Lung (tissue), 12 donors: ENCODE results near the gene GPT2. TPM values are rescaled to one million over a fixed set of nuclear protein-coding genes. Genes with fewer than 3 reads are reported as not detected.

Source experiments
- ATAC-seq: fragments of 200-7000 bp; cut with Tn5 transposase; one replicate; pipeline ENCODE4 v1.9.1; 2020; ENCODE audit warnings: moderate number of reproducible peaks; ENCODE audit not compliant: insufficient read depth, low FRiP score
- DNase-seq, 3 donors: peaks; one replicate each; pipeline ENCODE4 v3.0.0-alpha.2; 2013 to 2017
- H3K27ac ChIP-seq, 2 donors: one replicate each; pipeline ENCODE4 v1.5.1; 2013; ENCODE audit warnings: mild to moderate bottlenecking in 2 of 2, moderate library complexity in 2 of 2, control low read depth in 1 of 2, inconsistent platforms in 1 of 2, low read depth in 1 of 2, low read length in 1 of 2
- H3K27me3 ChIP-seq, 3 donors: one replicate each; pipeline ENCODE4 v1.5.1; 2013; ENCODE audit warnings: low read length in 2 of 3; ENCODE audit not compliant: control insufficient read depth in 3 of 3, insufficient read depth in 3 of 3
- H3K36me3 ChIP-seq, 4 donors: one replicate each; pipeline ENCODE4 v1.5.1; 2013; ENCODE audit warnings: low read length in 4 of 4, mild to moderate bottlenecking in 1 of 4, moderate library complexity in 1 of 4; ENCODE audit not compliant: control insufficient read depth in 4 of 4, insufficient read depth in 4 of 4
- H3K4me1 ChIP-seq, 5 donors: one replicate each; pipeline ENCODE4 v1.5.1; 2013; ENCODE audit warnings: low read length in 5 of 5, mild to moderate bottlenecking in 2 of 5, moderate library complexity in 1 of 5; ENCODE audit not compliant: control insufficient read depth in 5 of 5, insufficient read depth in 5 of 5
- H3K4me3 ChIP-seq: one replicate; pipeline ENCODE4 v1.5.1; 2013; ENCODE audit warnings: mild to moderate bottlenecking, control low read depth, moderate library complexity
- H3K9ac ChIP-seq, 2 donors: one replicate each; pipeline ENCODE4 v1.5.1; 2013; ENCODE audit warnings: low read length in 2 of 2, control low read depth in 1 of 2; ENCODE audit not compliant: insufficient read depth in 1 of 2
- H3K9me3 ChIP-seq, 4 donors: one replicate each; pipeline ENCODE4 v1.5.1; 2013; ENCODE audit warnings: low read length in 3 of 4, mild to moderate bottlenecking in 1 of 4, moderate library complexity in 1 of 4; ENCODE audit not compliant: control insufficient read depth in 4 of 4, insufficient read depth in 3 of 4
- WGBS, 2 donors: extraction: QIAGEN DNeasy Blood & Tissue Kit; methylation state at CpG; one replicate each; pipeline ENCODE4 v1.1.7; 2013; 5-methylcytosine and 5-hydroxymethylcytosine counted together
- polyA plus RNA-seq, 2 donors: library from polyadenylated mRNA; stranded (reverse); fragments of 200-250 nt; gene quantifications; one replicate each; pipeline ENCODE4 v1.2.1, GENCODE V29; 2013
- total RNA-seq, 2 donors: library from RNA; depleted of rRNA in 1 of 2; stranded (reverse); fragments of >200 nt in 1 of 2; gene quantifications; one replicate each; pipeline ENCODE4 v1.2.1, GENCODE V29; 2014 to 2021
- TF ChIP-seq, protein P1 (sequence below): IDR thresholded peaks from 2 replicates; pipeline ENCODE4 v1.5.1; 2012; ENCODE audit warnings: mild to moderate bottlenecking; ENCODE audit errors: control extremely low read depth, extremely low read depth
- donor health status: control.
- donor health status: control.
- donor health status: Bipolar disorder and iron deficiency.
- donor health status: healthy.
- donor health status: DM: yes; HTN: yes; CAD: no.

Gene GPT2
- total and polyA plus RNA-seq, 4 donors = 4.3 to 13.3 (median 6.5) TPM

DNA sequence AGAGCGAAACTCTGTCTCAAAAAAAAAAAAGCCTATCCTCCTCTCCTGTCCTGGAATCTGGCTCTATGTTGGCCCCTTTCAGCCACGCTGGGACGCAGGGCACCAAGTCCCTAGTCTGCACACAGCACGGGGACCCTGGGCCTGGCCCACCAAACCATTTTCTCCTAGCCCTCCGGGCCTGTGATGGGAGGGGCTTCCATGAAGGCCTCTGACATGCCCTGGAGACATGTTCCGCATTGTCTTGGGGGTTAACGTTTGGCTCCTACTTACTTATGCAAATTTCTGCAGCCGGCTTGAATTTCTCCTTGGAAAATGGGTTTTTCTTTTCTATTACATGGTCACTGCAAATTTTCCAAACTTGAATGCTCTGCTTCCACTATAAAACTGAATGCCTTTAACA, 12.6 kb upstream of the GPT2 start:
- DNase-seq = no peak
- no peak overlapping the region for H3K4me3 ChIP-seq

DNA sequence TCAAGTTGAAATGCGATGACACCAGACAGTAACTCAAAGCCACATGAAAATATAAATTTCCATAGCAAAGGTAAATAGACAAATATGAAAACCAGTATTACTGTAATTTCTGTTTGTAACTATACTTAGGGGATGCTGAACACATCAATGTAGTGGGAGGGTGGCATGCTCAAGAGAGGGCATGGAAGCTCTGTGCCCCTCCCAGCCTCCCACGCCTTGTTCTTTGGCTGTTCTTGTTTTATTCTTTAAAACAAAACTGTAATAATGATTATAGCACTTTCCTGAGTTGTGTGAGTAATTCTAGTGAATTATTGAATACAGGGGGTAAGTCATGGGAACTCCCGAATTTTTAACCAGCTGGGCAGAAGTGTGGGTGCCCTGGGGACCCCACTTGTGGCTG, 11.0 kb upstream of the GPT2 start:
- Histone ChIP-seq H3K9ac (no peak overlapping the region), H3K4me3 (no peak overlapping the region), H3K27ac (no peak overlapping the region), H3K36me3 (no peaks in the 10 kb centered on the region), H3K27me3 (no peaks in the 10 kb centered on the region), H3K4me1 (peaks cover 0 to 11% (median 5%) of the 10 kb centered on the region in 5 donors), H3K9me3 (no peaks in the 10 kb centered on the region)
- TF ChIP-seq, protein P1, sequence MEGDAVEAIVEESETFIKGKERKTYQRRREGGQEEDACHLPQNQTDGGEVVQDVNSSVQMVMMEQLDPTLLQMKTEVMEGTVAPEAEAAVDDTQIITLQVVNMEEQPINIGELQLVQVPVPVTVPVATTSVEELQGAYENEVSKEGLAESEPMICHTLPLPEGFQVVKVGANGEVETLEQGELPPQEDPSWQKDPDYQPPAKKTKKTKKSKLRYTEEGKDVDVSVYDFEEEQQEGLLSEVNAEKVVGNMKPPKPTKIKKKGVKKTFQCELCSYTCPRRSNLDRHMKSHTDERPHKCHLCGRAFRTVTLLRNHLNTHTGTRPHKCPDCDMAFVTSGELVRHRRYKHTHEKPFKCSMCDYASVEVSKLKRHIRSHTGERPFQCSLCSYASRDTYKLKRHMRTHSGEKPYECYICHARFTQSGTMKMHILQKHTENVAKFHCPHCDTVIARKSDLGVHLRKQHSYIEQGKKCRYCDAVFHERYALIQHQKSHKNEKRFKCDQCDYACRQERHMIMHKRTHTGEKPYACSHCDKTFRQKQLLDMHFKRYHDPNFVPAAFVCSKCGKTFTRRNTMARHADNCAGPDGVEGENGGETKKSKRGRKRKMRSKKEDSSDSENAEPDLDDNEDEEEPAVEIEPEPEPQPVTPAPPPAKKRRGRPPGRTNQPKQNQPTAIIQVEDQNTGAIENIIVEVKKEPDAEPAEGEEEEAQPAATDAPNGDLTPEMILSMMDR = no peak
- ATAC-seq (no peak), DNase-seq (no peak)
- WGBS, 2 donors = 93 to 94% methylated on average over 3 of the region's 3 CpGs

More for the DNA sequence above, 12.6 kb upstream of the GPT2 start:
- Histone ChIP-seq H3K27me3 (no peaks in the 10 kb centered on the region), H3K9ac (no peak overlapping the region), H3K36me3 (no peaks in the 10 kb centered on the region), H3K27ac (no peak overlapping the region), H3K9me3 (no peaks in the 10 kb centered on the region), H3K4me1 (peaks cover 0 to 9% (median 4%) of the 10 kb centered on the region in 5 donors)
- ATAC-seq = no peak
- 83 to 86% methylated on average over 8 of the region's 8 CpGs for WGBS, 2 donors
- TF ChIP-seq, protein P1 = no peak

DNA sequence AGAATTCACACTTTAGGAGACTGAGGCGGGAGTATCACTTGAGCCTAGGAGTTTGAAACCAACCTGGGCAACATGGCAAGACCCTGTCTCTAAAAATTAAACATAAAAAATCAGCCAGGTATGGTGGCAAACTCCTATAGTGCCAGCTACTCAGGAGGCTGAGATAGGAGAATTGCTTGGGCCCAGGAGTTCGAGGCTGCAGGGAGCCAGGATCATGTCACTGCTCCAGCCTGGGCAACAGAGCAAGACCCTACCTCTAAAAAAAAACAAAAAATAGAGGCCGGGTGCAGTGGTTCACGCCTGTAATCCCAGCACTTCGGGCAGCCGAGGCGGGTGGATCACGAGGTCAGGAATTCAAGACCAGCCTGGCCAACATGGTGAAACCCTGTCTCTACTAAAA, 8.9 kb upstream of the GPT2 start:
- TF ChIP-seq, protein P1 = no peak
- DNase-seq (no peak), ATAC-seq (no peak)
- Histone ChIP-seq H3K36me3 (no peaks in the 10 kb centered on the region), H3K4me3 (no peak overlapping the region), H3K9me3 (no peaks in the 10 kb centered on the region), H3K4me1 (peaks cover 0 to 11% (median 5%) of the 10 kb centered on the region in 5 donors), H3K27ac (no peak overlapping the region), H3K9ac (no peak overlapping the region), H3K27me3 (no peaks in the 10 kb centered on the region)
- WGBS, 2 donors = 97 to 98% methylated on average over 8 of the region's 8 CpGs

DNA sequence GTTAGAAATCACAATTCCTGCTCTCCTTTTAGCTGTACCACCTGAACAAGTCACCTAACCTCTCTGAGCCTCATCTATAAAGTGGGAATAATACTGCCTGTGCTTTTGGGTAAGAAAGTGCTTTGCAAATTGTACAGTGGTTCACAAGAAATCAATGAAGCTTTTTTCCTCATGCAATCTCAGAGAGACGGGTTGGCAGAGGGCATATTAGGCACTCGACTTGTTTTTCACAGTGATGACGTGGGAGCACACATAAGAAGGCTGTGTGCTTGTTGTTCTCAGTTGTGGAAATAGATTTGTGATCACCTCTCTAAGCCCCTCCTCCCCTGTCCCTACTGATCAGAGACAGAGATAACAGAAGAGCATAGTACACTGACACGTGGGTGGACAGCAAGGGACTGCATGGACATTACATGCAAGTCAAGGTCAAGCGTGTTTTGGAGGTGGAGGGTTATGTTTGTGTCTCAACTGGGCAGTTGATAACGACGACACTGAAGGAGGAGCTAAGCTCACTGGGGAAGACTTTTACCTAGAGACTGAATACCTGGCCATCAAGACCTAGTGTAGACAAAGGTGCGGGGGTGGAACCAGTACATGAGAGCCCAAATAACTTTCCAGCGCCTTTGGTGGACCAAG, 1.7 kb upstream of the GPT2 start:
- H3K9me3 ChIP-seq = no peaks in the 10 kb centered on the region
- H3K9ac ChIP-seq = no peak overlapping the region
- no peak overlapping the region for H3K27ac ChIP-seq
- DNase-seq = no peak
- TF ChIP-seq, protein P1 = no peak
- 66 to 76% methylated on average over 9 of the region's 9 CpGs for WGBS, 2 donors
- no peak for ATAC-seq
- no peaks in the 10 kb centered on the region for H3K27me3 ChIP-seq
- peaks cover 0 to under 1% (median 0%) of the 10 kb centered on the region in 4 donors for H3K36me3 ChIP-seq
- peaks cover 0 to 14% (median 4%) of the 10 kb centered on the region in 5 donors for H3K4me1 ChIP-seq
- no peak overlapping the region for H3K4me3 ChIP-seq
